ENCODE measurements around the gene TMBIM4. TPM values are rescaled to one million over a fixed set of nuclear protein-coding genes. Genes with fewer than 3 reads are reported as not detected.
A peak's percentile ranks its signal among the peaks of the same experiment; 100 is the strongest.
"Not testable (repeated sequence)": the region's sequence is repeated elsewhere in the genome, so short reads cannot be mapped to it uniquely, and the experiment has no call there.

Gene TMBIM4
- total RNA-seq, 4 donors from 2014 or later, result 186 to 322 (median 242) TPM

GRCh38 chr12:66189486-66189843 lies 19.7 kb upstream of the TMBIM4 start:
- TF ChIP-seq POLR2A (IDR thresholded peaks at IDR 0.05) (no peak), CTCF (IDR thresholded peaks at IDR 0.05) (no peak)
- no peaks in the 10 kb centered on the region for H3K36me3 ChIP-seq
- H3K9me3 ChIP-seq, result no peaks in the 10 kb centered on the region
- H3K4me3 ChIP-seq (replicated peaks in 1 of 3), result peak overlapping the region in 2 of 3 donors; percentile 1 to 31
- H3K27me3 ChIP-seq, result no peaks in the 10 kb centered on the region
- peaks cover 0 to 7% of the 10 kb centered on the region in 2 donors for H3K4me1 ChIP-seq
- H3K27ac ChIP-seq, result peak overlapping the region; percentile 70 to 91 (median 79)
- intact Hi-C loops (cut with DNase I), result no loop called here
- DNase-seq, result no peak
- 22 to 42% methylated on average over 10 to 18 of the region's 18 CpGs for WGBS, 2 donors

GRCh38 chr12:66188584-66189485 lies 19.0 kb upstream of the TMBIM4 start, which contains the start of gene IRAK3:
TSS of gene IRAK3 (plus strand) at chr12:66189214. CDS start at chr12:66189300, 86 bp downstream.
- intact Hi-C loops (cut with DNase I), result no loop called here
- H3K27ac ChIP-seq, result peak within 1 kb of the TSS; percentile 70 to 91 (median 79)
- H3K4me1 ChIP-seq, result peaks cover 0 to 7% of the 10 kb centered on the region in 2 donors
- peak within 1 kb of the TSS in 2 of 3 donors; percentile 1 to 31 for H3K4me3 ChIP-seq (replicated peaks in 1 of 3)
- H3K9me3 ChIP-seq, result no peaks in the 10 kb centered on the region
- no peaks in the 10 kb centered on the region for H3K36me3 ChIP-seq
- 32 to 38% methylated on average over 40 to 42 of the region's 82 CpGs for WGBS, 2 donors
- no peak for TF ChIP-seq CTCF (IDR thresholded peaks at IDR 0.05)
- TF ChIP-seq POLR2A (IDR thresholded peaks at IDR 0.05), result peak in 1 of 2 donors; percentile 66
- no peaks in the 10 kb centered on the region for H3K27me3 ChIP-seq
- peak; percentile 65 to 66 for DNase-seq

GRCh38 chr12:66187821-66188220 lies 18.0 kb upstream of the TMBIM4 start:
- Histone ChIP-seq H3K9me3 (no peaks in the 10 kb centered on the region), H3K4me1 (peaks cover 0 to 7% of the 10 kb centered on the region in 2 donors), H3K4me3 (replicated peaks in 1 of 3) (no peak overlapping the region), H3K36me3 (no peaks in the 10 kb centered on the region), H3K27me3 (no peaks in the 10 kb centered on the region), H3K27ac (no peak overlapping the region)
- TF ChIP-seq POLR2A (IDR thresholded peaks at IDR 0.05) (no peak), CTCF (IDR thresholded peaks at IDR 0.05) (no peak)
- 90 to 91% methylated on average over 4 of the region's 4 CpGs for WGBS, 2 donors
- intact Hi-C loops (cut with DNase I), result no loop called here
- no peak for DNase-seq

GRCh38 chr12:66187036-66187435 lies 17.2 kb upstream of the TMBIM4 start:
- WGBS, 2 donors, result 79 to 88% methylated on average over 2 of the region's 2 CpGs
- Histone ChIP-seq H3K9me3 (no peaks in the 10 kb centered on the region), H3K36me3 (no peaks in the 10 kb centered on the region), H3K4me3 (replicated peaks in 1 of 3) (no peak overlapping the region), H3K27me3 (no peaks in the 10 kb centered on the region), H3K4me1 (peaks cover 0 to 7% of the 10 kb centered on the region in 2 donors), H3K27ac (no peak overlapping the region)
- DNase-seq, result no peak
- TF ChIP-seq POLR2A (IDR thresholded peaks at IDR 0.05), result no peak
- TF ChIP-seq CTCF (IDR thresholded peaks at IDR 0.05), result no peak
- intact Hi-C loops (cut with DNase I), result no loop called here

GRCh38 chr12:66184822-66185221 lies 15.0 kb upstream of the TMBIM4 start:
- H3K4me1 ChIP-seq; H3K27ac ChIP-seq; H3K4me3 ChIP-seq (replicated peaks in 1 of 3); H3K9me3 ChIP-seq; intact Hi-C loops (cut with DNase I); DNase-seq; H3K36me3 ChIP-seq; H3K27me3 ChIP-seq: not testable (repeated sequence)
- WGBS, 2 donors, result 88 to 94% methylated on average over 3 of the region's 3 CpGs

Data from thyroid gland (tissue), 4 donors.